ENCODE measurements around the gene GPR152.
A peak's percentile ranks its signal among the peaks of the same experiment; 100 is the strongest.
"Not testable (repeated sequence)": the region's sequence is repeated elsewhere in the genome, so short reads cannot be mapped to it uniquely, and the experiment has no call there.

GPR152 gene

DNA sequence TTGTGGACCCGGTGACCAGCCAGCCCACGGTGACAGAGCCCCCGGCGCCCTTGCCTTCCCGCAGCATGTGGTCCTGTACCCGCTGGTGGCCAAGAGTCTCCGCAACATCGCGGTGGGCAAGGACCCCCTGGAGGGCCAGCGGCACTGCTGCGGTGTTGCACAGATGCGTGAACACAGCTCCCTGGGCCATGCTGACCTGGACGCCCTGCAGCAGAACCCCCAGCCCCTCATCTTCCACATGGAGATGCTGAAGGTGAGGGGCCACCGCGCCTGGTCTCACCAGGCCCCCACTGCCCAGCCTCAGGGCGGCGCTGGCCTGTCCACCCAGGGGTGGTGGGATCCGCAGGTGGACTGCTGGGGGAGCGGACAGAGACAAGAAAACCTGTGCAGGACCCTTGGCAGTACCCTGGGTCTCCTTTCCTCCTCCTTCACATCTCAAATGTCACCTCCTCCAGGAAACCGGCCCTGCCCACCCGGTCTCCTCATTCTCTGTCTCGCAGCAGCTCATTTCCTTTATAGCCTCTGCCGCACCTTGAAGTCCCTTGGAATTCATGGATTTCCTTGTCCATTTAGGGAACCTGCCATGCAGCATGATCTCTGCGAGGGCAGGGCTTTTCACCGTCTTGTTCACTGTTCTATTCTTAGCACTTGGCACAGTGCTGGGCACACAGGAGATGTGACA, 36.8 kb upstream of the GPR152 start:
- DNase-seq: no peak

DNA sequence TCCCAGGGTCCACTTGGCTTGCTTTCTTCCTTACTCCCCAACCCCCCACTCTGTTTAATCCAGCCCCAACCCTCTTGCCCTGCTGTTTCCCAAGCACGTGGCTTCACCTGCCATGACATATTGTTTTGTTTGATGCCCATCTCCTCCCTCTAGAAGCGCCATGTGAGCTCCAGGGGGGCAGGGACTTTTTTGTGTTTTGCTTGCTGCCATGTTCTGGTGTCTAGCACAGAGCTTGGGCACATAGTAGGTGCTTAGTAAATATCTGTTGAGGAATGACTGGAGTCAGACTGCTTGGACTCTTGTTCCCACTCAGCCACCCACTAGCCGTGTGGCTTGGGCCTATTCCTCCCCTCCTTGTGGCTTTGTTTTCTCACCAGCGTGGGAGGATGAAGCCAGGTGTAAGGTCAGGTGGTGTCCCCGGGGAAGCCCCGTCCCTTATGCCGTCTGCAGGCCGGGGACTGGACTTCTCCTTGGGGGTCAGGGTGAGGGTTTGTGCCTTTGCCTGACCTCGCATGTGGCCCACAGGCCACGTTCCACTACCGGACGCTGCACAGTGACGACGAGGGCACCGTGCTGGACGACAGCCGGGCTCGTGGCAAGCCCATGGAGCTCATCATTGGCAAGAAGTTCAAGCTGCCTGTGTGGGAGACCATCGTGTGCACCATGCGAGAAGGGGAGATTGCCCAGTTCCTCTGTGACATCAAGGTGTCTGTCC, 34.1 kb upstream of the GPR152 start:
- DNase-seq: no peak

DNA sequence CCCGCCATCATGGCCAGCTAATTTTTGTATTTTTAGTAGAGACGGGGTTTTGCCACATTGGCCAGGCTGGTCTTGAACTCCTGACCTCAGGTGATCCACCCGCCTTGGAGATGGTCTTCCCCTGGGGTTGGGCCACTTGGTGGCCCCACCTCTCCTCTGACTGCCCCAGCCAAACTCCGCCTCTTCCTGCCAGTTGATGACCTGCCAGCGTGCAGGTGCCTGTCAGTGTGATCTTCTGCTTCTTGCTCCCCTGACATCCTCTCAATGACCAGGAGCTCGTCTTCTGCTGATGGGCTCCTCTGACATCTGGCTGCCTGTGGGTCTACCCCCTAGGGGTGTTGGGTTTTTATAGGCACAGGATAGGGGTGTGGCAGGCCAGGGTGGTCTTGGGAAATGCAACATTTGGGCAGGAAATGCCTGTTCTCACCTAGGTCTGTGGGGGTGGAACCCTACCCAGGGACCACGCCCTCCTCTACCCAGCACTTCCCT, 33.4 kb upstream of the GPR152 start:
- DNase-seq: not testable (repeated sequence)

DNA sequence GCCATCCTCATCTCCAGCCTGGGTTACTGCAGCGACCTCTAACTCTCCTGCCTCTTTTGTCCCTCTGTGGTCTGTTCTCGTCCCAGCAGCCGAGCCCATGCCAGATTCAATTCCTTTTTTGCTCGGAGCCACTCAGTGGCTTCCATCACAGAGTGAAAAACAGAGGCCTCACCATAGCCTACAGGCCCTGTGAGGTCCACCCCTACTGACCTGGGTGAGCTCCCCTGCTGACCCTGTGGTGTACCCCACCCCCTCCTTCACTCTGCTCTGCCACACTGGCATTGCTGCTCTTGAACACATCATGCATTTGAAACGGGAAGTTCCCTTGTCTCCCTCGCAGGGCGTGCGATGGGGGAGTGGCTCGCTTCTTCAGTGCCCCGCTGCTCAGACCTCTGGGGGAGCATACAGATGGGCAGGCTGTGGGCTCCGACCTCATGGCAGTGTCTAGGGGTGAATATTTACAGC, 32.4 kb upstream of the GPR152 start:
- no peak for DNase-seq

DNA sequence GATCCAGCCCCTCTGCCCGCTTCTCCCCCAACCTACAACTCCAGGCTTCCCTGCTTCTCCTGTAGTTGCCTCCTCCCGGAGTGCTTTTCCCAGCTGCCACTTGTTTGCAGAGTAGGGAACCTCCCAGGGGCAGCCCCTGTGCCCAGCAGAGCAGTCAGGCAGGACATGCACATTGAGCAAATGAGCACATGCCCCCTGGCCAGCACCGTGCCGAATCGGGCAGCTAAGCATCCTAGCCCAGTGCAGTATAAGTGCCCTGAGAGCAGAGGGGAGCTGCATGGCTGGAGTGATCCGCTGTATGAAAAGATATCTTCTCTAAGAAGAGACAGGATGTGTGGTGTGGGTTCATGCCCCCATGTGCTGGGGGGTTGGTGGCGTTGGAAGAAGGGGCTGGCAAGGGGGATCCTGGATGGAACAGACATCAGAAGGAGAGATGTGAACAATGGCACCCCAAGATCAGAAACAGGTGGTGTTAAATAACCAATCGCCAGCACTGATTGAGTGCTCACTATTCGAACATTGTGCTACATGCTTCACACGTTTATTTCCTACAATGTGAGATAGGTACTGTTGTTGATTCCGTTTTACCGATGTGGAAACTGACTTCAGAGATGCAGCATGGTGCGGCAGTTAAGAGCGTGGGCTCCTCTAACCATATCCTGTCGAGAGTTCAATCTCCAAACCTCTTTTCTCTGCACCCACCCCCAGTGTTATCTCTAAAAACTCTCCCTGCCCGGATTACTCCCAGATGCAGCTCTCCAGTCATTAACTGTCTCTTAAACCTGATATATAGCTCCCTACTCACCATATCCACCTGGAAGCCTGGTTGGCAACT, 31.5 kb upstream of the GPR152 start:
- no peak for DNase-seq

DNA sequence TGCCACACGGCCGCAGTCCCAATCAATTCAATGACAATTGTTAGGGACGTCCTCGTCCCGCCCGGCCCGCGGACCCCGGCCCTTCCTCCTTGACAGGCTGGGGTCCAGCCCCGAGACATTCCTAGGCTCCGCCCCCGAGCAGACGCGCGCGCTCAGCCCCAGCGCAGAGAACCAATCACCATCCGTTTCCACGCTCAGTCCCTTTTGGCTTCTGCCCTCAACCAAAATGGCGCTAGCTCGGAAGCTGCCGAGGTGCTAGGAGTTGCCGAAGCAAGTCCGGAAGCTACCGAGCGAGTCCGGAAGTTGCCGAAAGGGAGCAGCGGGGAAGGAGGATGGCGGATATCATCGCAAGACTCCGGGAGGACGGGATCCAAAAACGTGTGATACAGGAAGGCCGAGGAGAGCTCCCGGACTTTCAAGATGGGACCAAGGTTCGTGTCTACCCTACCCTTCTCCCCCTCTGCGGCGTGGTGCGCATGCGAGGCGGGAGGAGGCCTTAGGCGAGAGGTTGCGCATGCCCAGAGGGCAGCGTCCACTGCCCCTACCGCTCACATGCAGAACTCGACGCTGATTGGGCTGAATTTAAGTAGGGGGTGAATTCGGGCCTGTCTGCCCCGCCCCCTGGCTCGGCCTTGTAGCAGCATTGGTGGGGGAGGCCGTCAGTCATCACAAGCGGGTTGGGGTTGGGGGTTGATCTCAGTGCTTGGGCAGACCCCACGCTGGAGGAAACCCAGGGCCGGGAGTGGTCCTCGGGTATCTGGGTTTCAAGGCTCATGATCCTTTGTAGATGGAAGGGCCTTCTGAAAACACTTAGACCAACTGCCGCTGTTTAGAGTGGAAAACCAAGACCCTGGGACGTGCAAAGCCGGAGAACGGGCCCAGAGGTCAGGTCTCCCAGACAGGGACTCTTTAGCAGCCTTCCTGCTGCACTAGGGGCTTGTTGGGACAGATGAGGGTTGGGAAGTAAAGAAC, 30.6 kb upstream of the GPR152 start, which contains the start of gene AIP:
Gene AIP, plus strand, starts transcription at position 200 of the 972 bp plus-strand sequence. Its CDS starts 133 bp downstream, at position 333.
- DNase-seq: peak; percentile 95

DNA sequence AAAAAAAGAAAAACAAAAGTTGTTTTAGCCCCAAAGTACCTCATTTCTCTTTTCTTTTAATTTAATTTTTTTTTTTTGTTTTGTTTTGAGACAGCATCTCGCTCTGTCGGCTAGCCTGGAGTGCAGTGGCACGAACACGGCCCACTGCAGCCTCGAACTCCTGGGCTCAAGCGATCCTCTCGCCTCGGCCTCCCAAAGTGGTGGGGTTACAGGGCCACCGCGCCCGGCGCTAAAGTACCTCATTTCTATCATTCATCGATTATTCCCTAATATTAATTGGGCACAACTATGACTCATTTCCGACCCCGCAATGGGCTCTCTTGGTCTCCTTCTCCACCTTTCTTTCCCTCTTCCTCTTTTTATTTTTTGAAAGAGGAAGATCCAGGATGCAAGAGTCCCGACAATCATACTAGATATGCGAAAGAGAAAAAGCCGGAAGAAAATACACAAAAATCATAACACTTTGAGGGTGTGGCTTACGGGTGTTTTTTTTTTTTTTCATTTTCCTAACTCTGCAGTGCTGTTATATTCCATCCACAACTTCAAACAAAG, 29.8 kb upstream of the GPR152 start:
- no peak for DNase-seq

DNA sequence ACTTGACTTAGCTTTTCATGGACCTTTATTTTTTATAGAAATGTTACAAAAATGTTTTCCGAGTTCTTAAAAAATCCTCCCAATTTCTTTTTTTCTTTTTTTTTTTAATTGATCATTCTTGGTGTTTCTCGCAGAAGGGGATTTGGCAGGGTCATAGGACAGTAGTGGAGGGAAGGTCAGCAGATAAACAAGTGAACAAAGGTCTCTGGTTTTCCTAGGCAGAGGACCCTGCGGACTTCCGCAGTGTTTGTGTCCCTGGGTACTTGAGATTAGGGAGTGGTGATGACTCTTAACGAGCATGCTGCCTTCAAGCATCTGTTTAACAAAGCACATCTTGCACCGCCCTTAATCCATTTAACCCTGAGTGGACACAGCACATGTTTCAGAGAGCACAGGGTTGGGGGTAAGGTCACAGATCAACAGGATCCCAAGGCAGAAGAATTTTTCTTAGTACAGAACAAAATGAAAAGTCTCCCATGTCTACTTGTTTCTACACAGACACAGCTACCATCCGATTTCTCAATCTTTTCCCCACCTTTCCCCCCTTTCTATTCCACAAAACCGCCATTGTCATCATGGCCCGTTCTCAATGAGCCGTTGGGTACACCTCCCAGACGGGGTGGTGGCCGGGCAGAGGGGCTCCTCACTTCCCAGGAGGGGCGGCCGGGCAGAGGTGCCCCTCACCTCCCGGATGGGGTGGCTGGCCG, 25.0 kb upstream of the GPR152 start:
- DNase-seq: not testable (repeated sequence)

DNA sequence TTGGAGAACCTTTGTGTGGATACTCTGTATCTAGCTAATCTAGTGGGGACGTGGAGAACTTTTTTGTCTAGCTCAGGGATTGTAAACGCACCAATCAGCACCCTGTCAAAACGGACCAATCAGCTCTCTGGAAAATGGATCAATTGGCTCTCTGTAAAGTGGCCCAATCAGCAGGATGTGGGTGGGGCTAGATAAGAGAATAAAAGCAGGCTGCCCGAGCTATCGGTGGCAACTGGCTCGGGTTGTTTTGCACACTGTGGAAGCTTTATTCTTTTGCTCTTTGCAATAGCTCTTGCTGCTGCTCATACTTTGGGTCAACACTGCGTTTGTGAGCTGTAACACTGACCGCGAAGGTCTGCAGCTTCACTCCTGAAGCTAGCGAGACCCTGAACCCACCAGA, 24.2 kb upstream of the GPR152 start:
- not testable (repeated sequence) for DNase-seq

DNA sequence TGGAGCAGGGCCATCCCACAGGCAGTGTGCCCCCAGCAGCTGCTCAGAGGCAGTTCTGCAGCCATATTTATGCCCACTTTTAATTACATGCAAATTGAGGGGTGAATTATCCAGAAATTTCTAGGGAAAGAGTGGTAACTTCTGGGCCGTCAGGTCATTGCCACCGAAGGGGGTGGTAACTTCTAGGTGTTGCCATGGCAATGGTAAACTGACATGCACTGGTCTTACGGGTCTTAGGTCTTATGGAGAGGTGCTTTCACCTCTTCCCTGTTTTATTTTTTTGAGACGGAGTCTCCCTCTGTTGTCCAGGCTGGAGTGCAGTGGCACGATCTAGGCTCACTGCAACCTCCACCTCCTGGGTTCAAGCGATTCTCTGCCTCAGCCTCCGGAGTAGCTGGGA, 20.4 kb upstream of the GPR152 start:
- DNase-seq: no peak

DNA sequence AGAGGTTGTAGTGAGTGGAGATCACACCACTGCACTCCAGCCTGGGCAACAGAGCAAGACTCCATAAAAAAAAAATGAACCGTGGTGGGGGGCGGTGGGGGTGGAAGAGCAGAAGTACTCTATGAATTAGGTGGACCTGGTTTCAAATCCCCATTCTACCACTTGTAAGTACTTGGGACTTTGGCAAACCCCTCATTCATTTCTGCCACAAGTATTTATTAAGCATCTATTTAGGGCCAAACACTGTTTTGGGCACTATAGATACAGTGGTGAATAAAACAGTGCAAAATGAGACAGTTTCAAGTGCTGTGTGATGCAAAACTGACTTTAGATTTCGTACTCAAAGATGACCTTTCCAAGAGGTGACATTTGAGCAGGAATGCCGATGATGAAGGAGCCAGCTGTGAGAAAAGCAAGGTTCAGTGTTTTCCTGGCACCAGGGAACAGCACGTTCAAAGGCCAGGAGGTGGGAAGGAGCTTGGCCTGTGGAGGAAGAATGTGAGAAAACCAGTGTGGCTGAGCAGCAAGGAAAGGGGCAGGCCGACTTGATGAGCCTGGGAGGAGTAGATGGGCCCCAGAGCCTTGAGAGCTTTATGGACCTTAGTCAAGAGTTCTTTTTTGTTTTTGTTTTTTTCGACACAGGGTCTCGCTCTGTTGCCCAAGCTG, 17.9 kb upstream of the GPR152 start:
- DNase-seq: no peak

DNA sequence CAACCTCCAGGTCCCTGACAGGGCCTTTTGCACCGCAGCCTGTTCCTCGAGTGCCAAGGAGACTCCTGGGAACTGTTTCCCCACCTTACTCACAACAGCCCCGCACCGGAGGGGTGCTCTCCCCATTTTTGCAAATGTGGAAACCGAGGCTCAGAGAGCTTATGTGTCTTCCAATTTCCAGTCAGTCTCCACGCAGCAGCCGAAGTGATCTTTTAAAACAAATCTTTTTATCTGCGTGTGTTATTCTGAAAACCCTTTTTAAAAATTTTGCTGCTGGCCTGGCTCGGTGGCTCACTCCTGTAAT, 16.9 kb upstream of the GPR152 start:
- no peak for DNase-seq

DNA sequence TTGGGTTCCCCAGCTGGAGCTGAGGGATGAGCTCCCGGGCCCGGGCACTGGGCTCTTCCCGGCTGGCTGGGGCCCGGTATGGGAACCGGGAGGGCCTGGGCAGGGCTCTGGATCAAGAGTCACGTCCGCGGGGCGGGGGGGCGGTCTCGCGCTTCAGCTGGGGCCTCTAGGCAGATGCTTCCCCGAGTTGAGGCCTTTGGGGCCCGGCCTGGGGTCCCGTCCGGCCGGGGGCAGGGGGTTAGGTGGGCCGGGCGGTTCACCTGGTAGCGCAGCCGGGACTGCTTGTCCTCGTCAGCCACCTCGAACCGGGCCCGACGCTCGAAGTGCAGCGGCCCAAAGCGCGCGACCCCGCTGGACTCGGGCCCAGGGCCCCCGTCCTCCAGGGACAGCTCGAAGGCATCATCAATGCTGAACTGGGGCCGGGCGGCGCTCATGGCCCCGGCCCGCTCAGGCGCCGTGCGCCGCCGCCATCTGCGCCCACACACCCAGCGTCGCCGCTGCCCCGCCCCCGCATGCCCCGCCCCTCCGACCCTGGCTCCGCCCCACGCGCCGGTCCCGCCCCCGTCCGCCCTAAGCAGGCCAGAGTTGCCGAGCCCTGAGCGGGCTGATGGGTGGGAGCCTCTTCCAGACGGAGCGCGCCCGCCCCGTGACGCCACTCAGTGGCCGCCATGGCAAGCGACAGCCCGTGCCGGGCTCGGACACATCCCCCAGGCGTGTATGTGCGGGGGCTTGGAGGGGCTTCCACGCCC, 16.4 kb upstream of the GPR152 start, which contains the start of gene TMEM134:
Gene TMEM134, minus strand, starts transcription at position 493 of the 749 bp plus-strand sequence. Its CDS starts 59 bp downstream, at position 434.
- peak; percentile 43 for DNase-seq

DNA sequence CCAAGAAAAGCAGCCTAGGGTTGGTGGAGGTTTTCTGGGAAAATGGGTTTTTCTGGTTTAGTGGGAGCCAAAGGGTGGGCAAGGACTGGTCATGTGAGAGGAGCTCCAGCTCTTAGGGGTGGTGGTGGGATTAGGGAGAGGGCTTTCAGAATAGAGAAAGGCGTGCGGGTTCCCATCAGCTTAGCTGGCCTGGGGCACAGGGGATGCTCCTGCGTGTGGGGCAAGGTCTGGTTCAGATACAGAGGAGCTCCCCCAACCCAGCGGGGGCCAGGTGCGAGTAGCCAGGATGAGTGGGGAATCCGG, 15.9 kb upstream of the GPR152 start:
- no peak for DNase-seq

DNA sequence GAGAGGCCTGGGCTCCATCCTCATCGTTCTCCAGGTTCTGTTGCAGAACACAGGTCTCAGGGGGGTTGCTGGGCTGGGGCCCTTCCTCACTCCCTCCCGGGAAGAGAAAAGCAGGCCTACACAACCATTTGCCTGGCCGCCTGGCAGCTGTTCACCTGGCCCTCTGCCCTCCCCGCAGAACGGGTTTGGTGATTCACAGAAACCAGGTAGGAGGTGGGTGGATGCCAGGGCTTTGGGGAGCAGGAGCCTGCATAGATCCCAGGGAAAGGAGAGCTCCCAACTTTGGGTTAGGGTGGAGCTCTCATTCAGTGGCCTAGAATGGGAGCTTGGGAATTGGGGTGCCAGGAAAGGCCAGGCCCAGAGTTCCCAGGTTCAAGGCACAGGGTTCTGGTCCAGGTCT, 15.5 kb upstream of the GPR152 start:
- no peak for DNase-seq

DNA sequence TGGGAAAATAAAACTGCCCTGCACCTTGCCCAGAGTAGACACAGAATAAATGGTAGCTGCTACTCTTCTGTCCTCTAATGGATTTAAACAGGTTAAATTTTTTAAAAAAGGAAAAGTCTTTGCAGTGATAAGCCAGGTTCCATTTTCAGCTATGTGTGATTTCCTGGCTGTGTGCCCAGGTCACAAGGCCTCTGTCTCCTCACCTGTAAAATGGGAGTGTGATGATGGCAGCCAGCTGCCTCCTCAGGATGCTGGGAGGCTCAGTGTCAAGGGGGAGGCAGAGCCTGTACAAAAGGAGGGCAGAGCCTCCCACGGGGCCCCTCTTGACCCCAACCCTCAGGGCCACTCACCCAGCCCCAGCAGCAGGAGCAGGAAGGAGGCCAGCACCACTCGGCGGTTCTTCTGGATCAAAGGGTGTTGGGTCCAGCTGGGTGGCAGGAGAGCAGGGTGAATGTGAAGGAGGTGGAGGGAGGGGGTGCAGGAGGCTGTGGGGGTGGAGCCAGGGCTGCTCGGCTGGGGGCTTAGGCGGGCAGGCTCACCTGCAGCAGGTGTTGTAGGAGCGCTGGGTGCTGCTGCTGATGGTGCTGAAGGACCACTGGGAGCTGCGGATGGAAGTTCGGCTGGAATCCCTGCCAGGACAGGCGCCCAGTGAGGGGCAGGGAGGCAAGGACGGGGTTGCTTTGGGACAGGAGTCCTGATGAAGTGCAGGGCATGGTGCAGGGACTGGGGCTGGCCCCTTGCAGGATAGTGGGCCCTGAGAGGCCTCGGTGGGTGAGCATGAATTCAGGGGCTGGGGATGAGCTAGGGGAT, 14.6 kb upstream of the GPR152 start:
- DNase-seq: no peak

DNA sequence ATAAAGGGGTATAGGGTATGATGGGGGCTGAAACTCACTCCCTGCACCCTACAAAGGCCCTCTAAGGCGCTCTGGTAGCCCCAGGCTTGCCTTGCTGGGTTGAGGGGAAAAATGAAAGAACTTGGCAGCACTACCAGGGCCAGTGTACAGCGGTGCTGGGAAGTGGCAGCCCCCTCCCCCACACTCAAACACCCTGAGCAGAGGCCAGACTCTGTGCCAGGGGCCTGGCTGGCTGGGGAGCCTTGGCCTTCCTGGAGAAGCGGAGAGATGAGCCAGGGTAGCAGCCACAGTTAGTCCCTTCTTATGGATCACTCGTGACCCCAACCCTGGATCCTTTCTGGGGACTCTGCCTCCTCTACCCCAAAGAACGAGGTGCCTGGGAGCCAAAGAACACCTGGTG, 13.8 kb upstream of the GPR152 start:
- DNase-seq: no peak

DNA sequence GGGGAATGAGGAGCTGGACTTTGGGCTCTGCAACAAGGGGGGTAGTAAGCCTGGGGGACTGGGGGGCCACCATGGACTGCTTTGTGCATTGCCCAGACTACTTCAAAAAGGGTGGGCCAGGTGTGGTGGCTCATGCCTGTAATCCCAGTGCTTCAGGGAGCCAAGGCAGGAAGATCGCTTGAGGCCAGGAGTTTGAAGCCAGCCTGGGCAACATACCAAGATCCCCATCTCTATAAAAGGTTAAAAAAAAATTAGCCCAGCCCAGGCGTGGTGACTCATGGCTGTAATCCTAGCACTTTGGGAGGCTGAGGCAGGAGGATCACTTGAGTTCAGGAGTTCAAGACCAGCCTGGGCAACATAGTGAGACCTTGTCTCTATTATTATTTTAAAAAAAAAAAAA, 13.0 kb upstream of the GPR152 start:
- not testable (repeated sequence) for DNase-seq

DNA sequence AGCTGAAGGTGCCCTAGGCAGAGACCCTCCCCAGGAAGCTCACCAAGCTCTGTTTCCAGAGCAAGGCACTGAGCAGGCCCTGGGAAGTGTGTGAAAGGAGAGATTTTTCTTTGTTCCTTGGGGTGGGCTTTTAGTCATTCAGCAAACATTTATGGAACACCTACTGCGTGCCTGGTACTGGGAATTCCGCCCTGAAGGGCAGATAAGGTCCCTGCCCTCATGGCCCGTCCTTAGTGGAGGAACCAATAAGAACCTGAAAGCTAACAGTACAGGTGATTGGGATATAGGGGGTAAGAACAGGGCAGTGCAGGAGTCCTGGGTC, 12.6 kb upstream of the GPR152 start:
- DNase-seq: no peak

Data from NCI-H1417 treated with DMSO at 0.1 percent for 48 hours (cell line).